SK-MEL-5 (cell line): ENCODE data around the gene DTD1. TPM values are rescaled to one million over a fixed set of nuclear protein-coding genes. Genes with fewer than 3 reads are reported as not detected.

Experiments
- DNase-seq: peaks from one replicate; pipeline ENCODE4 v3.0.0-alpha.2; 2016; ENCODE audit warnings: low read depth, low spot score
- in situ Hi-C: cut with HindIII; loops from 2 replicates; pipeline ENCODE4 v1.10.0; 2016; ENCODE audit warnings: low sequenced_read_pairs, high pct_unique_total_duplicates, low pct_unique_long_range_greater_than_20kb
- total RNA-seq: library from RNA; depleted of rRNA; stranded (reverse); fragments of >200 nt; shearing (Covaris generic); gene quantifications from 2 replicates; pipeline ENCODE4 v1.2.3, GENCODE V29; 2014

DTD1 gene
- total RNA-seq, 1 experiment from 2014 or later, result 82.0 TPM

GRCh38 chr20:18609741-18610140 lies 21.9 kb downstream of the DTD1 start:
- no peak for DNase-seq
- in situ Hi-C loops, result no loop called here

GRCh38 chr20:18611492-18611891 lies 23.6 kb downstream of the DTD1 start:
- DNase-seq, result no peak
- in situ Hi-C loops, result no loop called here

GRCh38 chr20:18613553-18613952 lies 25.7 kb downstream of the DTD1 start:
- no peak for DNase-seq

GRCh38 chr20:18614244-18614643 lies 26.4 kb downstream of the DTD1 start:
- in situ Hi-C loops, result no loop called here
- no peak for DNase-seq

More at GRCh38 chr20:18613553-18613952, 25.7 kb downstream of the DTD1 start:
- in situ Hi-C loops, result no loop called here

- in situ Hi-C loops, result no loop called here
Observed at GRCh38 chr20:18615020-18615650, 27.3 kb downstream of the DTD1 start.

GRCh38 chr20:18621004-18621403 lies 33.1 kb downstream of the DTD1 start:
- in situ Hi-C loops, result no loop called here
- no peak for DNase-seq

More at GRCh38 chr20:18615020-18615650, 27.3 kb downstream of the DTD1 start:
- DNase-seq, result no peak

GRCh38 chr20:18623156-18623910 lies 35.5 kb downstream of the DTD1 start:
- no peak for DNase-seq
- in situ Hi-C loops, result no loop called here

GRCh38 chr20:18624948-18625347 lies 37.1 kb downstream of the DTD1 start:
- DNase-seq, result no peak
- in situ Hi-C loops, result no loop called here

GRCh38 chr20:18625907-18626655 lies 38.2 kb downstream of the DTD1 start:
- in situ Hi-C loops, result no loop called here
- DNase-seq, result no peak

- in situ Hi-C loops, result no loop called here
- peak; percentile 10 for DNase-seq
Observed at GRCh38 chr20:18628330-18628920, 40.6 kb downstream of the DTD1 start.

GRCh38 chr20:18632196-18632789 lies 44.4 kb downstream of the DTD1 start:
- in situ Hi-C loops, result no loop called here
- DNase-seq, result peak; percentile 81

- in situ Hi-C loops, result no loop called here
- no peak for DNase-seq
Observed at GRCh38 chr20:18633411-18633810, 45.6 kb downstream of the DTD1 start.

GRCh38 chr20:18634501-18634900 lies 46.6 kb downstream of the DTD1 start:
- in situ Hi-C loops, result no loop called here
- DNase-seq, result no peak

- in situ Hi-C loops, result no loop called here
- no peak for DNase-seq
Observed at GRCh38 chr20:18635380-18635779, 47.5 kb downstream of the DTD1 start.

- in situ Hi-C loops, result no loop called here
- no peak for DNase-seq
Observed at GRCh38 chr20:18637224-18637623, 49.4 kb downstream of the DTD1 start.

- in situ Hi-C loops, result no loop called here
- DNase-seq, result no peak
Observed at GRCh38 chr20:18638768-18639167, 50.9 kb downstream of the DTD1 start.

GRCh38 chr20:18639501-18639979 lies 51.7 kb downstream of the DTD1 start:
- no peak for DNase-seq

More at GRCh38 chr20:18639501-18639979, 51.7 kb downstream of the DTD1 start:
- in situ Hi-C loops, result no loop called here
